Fibroblast of villous mesenchyme (primary cell): ENCODE measurements around the gene B4GALT5. TPM values are rescaled to one million over a fixed set of nuclear protein-coding genes. Genes with fewer than 3 reads are reported as not detected.
"Not testable (repeated sequence)": the region's sequence is repeated elsewhere in the genome, so short reads cannot be mapped to it uniquely, and the experiment has no call there.

Source experiments
- DNase-seq: peaks from one replicate; pipeline ENCODE4 v3.0.0-alpha.2; 2010; ENCODE audit warnings: low read depth
- H3K4me3 ChIP-seq: 2 replicates; pipeline ENCODE4 v1.5.1; 2011; ENCODE audit warnings: low read depth, mild to moderate bottlenecking, low read length
- total RNA-seq: library from RNA; depleted of rRNA; stranded (reverse); fragments of >200 nt; gene quantifications from 2 replicates; pipeline ENCODE4 v1.2.3, GENCODE V29; 2012
- TF ChIP-seq, protein P1 (sequence below): IDR thresholded peaks from 2 replicates; pipeline ENCODE4 v1.5.1; 2012; ENCODE audit warnings: low read depth, mild to moderate bottlenecking, low read length; ENCODE audit not compliant: insufficient read depth

The B4GALT5 gene
- total RNA-seq, 1 donor: 33.7 TPM

DNA sequence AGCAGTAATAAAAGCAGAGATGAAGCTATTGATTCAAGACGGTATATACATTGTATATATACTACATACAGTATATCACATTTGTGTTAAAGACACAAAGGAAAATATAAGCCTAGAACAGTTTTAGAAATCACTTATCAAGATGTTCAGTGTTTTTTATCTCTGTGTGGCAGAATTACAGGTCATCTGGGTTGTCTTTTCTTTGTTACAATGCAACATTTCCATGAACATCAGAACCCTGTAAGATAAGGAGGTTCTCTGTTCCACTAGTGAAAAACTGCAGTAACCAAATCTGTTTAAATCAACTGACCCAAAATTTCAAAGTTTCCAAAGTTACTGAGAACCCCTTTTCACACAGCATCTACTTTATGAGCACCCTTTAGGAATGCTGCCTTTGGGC is 42.2 kb downstream of the B4GALT5 start:
- H3K4me3 ChIP-seq: no peak overlapping the region
- TF ChIP-seq, protein P1, sequence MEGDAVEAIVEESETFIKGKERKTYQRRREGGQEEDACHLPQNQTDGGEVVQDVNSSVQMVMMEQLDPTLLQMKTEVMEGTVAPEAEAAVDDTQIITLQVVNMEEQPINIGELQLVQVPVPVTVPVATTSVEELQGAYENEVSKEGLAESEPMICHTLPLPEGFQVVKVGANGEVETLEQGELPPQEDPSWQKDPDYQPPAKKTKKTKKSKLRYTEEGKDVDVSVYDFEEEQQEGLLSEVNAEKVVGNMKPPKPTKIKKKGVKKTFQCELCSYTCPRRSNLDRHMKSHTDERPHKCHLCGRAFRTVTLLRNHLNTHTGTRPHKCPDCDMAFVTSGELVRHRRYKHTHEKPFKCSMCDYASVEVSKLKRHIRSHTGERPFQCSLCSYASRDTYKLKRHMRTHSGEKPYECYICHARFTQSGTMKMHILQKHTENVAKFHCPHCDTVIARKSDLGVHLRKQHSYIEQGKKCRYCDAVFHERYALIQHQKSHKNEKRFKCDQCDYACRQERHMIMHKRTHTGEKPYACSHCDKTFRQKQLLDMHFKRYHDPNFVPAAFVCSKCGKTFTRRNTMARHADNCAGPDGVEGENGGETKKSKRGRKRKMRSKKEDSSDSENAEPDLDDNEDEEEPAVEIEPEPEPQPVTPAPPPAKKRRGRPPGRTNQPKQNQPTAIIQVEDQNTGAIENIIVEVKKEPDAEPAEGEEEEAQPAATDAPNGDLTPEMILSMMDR: no peak
- no peak for DNase-seq

DNA sequence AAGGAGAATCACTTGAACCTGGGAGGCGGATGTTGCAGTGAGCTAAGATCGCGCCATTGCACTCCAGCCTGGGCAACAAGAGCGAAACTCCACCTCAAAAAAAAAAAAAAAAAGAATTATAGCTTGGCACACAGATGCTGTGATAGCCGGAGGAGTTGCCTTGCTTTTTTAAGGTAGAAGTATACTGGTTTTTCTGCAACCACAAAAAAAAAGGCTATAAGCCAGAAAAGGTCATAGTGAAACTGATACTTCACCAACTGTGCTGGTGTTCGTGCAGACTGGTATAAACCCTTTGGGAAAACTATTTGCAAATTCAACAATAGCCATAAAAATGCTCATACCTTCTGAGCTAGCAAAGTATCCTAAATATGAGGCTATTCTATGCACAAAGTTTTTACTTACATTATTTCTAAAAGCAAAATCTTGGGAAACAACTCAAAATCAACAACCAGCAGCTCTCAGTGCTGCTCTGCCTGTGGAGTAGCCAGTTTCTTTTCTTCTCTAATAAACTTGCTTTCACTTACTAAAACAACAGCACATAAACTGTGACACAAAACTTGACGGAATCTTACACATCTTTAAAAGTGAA is 44.0 kb downstream of the B4GALT5 start:
- no peak overlapping the region for H3K4me3 ChIP-seq
- TF ChIP-seq, protein P1: no peak
- peak; percentile 21 for DNase-seq

DNA sequence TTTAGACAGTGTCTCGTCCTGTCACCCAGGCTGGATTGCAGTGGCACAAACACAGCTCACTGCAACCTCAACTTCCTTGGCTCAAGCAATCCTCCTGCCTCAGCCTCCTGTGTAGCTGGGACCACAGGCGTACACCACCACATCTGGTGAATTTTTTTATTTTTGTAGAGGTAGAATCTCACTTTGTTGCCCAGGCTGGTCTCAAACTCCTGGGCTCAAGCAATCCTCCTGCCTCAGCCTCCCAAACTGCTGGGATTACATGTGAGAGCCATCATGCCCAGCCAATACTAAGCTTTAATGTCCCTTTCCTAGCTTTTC is 44.8 kb downstream of the B4GALT5 start:
- H3K4me3 ChIP-seq, DNase-seq: not testable (repeated sequence)

DNA sequence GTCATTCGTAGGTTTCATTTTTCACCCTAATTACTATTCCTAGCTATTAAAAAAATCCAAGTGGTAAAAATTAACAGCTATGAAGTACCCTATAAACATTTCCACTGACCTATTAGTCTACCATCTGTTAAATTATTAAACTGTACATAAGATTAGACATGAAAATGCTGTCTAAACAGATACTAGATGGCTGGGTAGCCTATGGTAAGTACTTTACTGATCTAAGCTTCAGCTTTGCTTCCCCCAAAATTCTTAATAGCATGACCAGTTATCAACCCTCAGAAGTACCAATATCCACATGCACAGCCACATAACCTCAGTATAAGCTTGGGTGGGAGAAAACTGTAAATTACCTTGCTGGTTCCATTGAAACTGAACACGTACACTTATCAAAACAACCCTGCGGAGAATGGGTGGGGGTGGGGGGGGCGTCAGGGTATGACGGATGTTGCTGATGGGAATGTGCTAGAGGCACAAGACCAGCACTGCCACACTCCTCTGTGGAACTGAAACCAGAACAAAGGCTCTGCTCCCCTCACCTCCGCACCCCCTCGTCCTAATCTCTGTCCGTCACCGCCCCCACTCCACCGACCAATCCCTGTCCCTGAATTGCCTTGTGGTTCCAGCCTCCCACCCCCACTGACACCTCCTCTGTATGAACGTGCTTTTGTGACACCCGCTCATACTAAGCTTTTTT is 45.3 kb downstream of the B4GALT5 start:
- TF ChIP-seq, protein P1: no peak
- H3K4me3 ChIP-seq: no peak overlapping the region
- DNase-seq: no peak

DNA sequence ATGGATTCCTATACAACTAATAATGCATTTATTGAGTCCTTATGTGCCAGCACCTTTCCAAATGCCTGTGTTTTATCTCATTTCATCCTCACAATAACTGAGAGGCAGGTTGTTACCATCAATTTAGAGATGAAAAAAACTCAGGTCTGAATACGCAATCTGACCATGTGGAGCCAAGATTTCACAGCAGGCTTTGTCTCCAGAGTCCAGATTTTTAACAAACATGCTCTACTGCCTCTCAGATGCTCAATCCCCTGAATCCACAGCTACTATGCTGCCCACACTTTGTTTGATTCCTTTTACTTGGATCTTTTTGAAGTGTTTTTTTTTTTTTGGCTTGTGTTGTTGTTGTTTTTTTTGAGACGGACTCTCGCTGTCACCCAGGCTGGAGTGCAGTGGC is 46.8 kb downstream of the B4GALT5 start:
- H3K4me3 ChIP-seq: no peak overlapping the region
- TF ChIP-seq, protein P1: no peak
- DNase-seq: no peak

DNA sequence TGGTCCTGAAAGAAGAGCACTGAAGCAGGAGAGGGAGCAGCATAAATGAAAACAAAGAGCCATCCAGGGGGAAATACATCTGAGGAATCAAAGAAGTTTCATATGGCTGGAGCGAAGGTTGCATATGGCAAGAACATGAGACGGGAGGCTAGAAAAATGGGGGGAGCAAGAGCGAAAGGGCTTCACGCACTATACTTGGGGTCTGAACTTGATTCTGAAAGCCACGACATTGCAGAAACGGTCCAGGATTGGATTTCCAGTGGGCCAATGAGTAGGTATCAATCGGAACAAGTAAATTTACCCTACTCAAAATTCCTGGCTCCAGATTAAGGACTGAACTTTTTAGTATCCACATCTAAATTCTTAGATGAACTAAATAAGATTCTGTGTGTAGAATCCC is 47.9 kb downstream of the B4GALT5 start:
- no peak for DNase-seq
- TF ChIP-seq, protein P1: no peak
- H3K4me3 ChIP-seq: no peak overlapping the region

DNA sequence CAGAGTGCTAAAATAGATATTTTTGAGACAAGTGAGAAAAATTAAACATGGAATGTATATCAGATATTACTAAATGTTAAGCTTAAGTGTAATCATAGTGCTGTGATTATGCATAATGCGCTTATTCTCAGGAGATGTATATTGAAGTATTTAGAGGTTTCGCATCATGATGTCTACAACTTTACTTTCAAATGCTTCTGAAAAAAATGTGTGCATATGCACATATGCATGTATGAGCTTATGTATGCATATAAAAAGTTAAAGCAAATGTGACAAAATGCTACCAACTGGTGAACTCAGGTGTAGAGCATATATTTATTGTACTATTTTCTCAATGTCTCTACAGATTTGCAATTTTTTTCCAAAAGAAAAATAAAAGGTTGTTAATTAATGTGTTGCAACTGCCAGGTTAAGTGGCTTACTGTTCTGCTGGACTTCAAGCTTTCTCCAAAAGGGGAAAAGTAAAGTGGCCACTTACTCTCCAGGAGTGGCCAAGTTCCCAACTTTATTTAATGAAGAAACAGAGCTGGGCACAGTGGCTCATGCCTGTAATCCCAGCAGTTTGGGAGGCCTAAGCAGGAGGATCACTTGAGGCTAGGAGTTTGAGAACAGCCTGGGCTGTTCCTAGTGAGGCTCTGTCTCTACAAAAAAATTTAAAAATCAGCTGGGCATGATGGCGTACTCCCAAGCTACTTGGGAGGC is 48.9 kb downstream of the B4GALT5 start:
- no peak overlapping the region for H3K4me3 ChIP-seq
- no peak for DNase-seq
- TF ChIP-seq, protein P1: no peak
